Measurements from ENCODE around the gene NPTX1.

DNA sequence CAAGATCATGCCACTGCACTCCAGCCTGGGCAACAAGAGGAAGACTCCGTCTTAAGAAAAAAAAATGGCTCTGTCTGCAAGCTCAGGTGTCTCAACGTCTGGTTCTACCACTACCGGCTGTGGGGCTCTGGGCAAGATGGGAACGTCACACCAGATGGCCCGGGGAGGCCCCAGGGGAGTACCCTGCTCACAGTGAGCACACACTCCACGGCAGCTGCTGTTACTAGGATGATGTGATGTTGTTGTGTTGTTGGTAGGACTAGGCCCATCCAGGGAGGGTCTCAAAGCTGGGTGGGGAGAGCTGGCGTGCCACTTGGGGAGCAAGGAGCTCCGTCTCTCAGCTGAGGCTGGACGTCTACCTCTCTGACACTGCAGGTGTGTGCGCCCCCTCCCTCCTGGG, 9.4 kb upstream of the NPTX1 start:
- TF ChIP-seq, protein P1, sequence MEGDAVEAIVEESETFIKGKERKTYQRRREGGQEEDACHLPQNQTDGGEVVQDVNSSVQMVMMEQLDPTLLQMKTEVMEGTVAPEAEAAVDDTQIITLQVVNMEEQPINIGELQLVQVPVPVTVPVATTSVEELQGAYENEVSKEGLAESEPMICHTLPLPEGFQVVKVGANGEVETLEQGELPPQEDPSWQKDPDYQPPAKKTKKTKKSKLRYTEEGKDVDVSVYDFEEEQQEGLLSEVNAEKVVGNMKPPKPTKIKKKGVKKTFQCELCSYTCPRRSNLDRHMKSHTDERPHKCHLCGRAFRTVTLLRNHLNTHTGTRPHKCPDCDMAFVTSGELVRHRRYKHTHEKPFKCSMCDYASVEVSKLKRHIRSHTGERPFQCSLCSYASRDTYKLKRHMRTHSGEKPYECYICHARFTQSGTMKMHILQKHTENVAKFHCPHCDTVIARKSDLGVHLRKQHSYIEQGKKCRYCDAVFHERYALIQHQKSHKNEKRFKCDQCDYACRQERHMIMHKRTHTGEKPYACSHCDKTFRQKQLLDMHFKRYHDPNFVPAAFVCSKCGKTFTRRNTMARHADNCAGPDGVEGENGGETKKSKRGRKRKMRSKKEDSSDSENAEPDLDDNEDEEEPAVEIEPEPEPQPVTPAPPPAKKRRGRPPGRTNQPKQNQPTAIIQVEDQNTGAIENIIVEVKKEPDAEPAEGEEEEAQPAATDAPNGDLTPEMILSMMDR (IDR thresholded peaks at IDR 0.05; ENCODE audit: low read depth, low read length), result no peak
- no peak for TF ChIP-seq POLR2A (IDR thresholded peaks at IDR 0.05; ENCODE audit: extremely low read depth, insufficient read length)
